Effector memory CD4-positive, alpha-beta T cell (primary cell): ENCODE data around the gene SLC22A23.

Experiments
- DNase-seq, 3 donors: peaks; one replicate each; pipeline ENCODE4 v3.0.0-alpha.2; 2020
- H3K27ac ChIP-seq: 2 replicates; pipeline ENCODE4 v1.7.0; 2013; ENCODE audit warnings: mild to moderate bottlenecking, low read length, moderate library complexity; ENCODE audit not compliant: insufficient read depth, poor library complexity, severe bottlenecking
- H3K27me3 ChIP-seq: replicated peaks from 2 replicates; pipeline ENCODE4 v1.7.0; 2013; ENCODE audit warnings: mild to moderate bottlenecking, low read length; ENCODE audit not compliant: insufficient read depth, control insufficient read depth, poor library complexity, severe bottlenecking
- H3K36me3 ChIP-seq: 2 replicates; pipeline ENCODE4 v1.7.0; 2013; ENCODE audit warnings: mild to moderate bottlenecking, low read length, moderate library complexity; ENCODE audit not compliant: control insufficient read depth, insufficient read depth
- H3K4me1 ChIP-seq: 2 replicates; pipeline ENCODE4 v1.7.0; 2013; ENCODE audit warnings: low read length, mild to moderate bottlenecking; ENCODE audit not compliant: control insufficient read depth, insufficient read depth, poor library complexity, severe bottlenecking
- H3K4me3 ChIP-seq: 2 replicates; pipeline ENCODE4 v1.7.0; 2013; ENCODE audit warnings: low read length, low read depth, mild to moderate bottlenecking; ENCODE audit not compliant: insufficient read depth, poor library complexity, severe bottlenecking
- H3K9me3 ChIP-seq: 2 replicates; pipeline ENCODE4 v1.7.0; 2013; ENCODE audit warnings: mild to moderate bottlenecking, low read length, moderate library complexity; ENCODE audit not compliant: control insufficient read depth

The SLC22A23 gene

GRCh38 chr6:3371222-3371949 lies 85.5 kb downstream of the SLC22A23 start:
- Histone ChIP-seq H3K9me3 (no peaks in the 10 kb centered on the region), H3K4me1 (peaks cover 19% of the 10 kb centered on the region), H3K27me3 (no peaks in the 10 kb centered on the region), H3K27ac (peak overlapping the region; percentile 57), H3K36me3 (no peaks in the 10 kb centered on the region), H3K4me3 (no peak overlapping the region)
- no peak for DNase-seq

DNA sequence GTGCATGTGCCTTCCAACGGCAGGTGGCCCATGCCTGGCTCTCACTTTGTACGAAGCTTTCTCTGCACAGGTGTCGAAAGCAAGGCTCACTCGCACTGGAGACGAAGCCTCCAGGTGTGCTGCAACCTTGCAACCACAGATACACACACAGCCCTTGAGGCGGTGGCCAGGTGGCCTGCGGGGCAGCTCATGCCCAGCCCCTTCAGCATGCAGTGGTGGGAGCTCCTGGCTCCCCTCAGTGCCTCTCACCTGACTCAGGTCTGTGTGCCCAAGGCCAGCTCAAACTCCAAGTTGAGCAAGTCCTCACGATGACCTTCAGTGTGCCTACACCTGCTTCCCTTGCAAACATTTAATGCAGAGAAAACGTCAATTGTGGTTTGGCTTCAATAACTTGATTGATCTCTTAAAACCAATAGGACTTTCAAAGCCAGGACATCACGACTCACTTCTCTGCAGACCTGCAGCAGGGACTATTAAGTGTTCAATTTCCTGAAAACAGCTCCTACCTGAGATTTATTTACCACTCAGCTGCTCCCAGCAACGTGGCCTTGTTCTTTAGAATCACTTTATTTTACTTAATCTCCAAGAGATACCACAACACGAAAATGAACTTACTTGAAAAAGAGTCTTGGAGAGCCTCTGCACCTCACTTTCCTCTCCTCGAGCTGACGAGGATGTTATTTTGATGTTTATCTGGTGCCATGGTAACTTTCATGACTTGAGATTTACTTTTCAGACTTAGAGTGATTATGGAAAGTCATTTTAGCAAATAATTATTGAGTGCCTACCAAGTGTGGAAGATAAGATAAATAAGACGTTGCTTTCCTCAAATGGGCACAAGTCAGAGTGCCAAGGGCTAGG lies 86.3 kb downstream of the SLC22A23 start:
- peak in 1 of 3 donors; percentile 17 for DNase-seq
- no peaks in the 10 kb centered on the region for H3K27me3 ChIP-seq
- H3K9me3 ChIP-seq: no peaks in the 10 kb centered on the region
- H3K36me3 ChIP-seq: no peaks in the 10 kb centered on the region
- peak overlapping the region; percentile 57 for H3K27ac ChIP-seq
- H3K4me3 ChIP-seq: no peak overlapping the region
- H3K4me1 ChIP-seq: peaks cover 19% of the 10 kb centered on the region

DNA sequence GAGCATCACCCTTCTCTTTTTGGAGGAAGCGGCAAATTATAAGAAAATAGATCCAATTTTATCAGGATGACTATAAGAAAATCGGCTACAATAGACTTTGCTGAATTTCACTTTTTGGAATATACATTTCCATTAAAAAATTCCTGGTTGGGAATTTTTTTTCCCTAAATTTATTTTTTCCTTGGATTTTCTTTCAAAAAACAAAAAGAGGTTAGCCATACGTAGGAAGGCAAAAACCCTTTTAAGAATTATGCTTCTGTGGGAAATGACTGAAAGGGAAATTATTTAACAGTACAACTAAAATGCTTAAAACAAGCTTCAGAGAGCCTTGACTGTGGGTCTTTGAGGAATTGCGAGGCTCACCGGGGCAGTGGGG lies 86.9 kb downstream of the SLC22A23 start:
- Histone ChIP-seq H3K4me1 (peaks cover 19% of the 10 kb centered on the region), H3K9me3 (no peaks in the 10 kb centered on the region), H3K27ac (peak overlapping the region; percentile 57), H3K36me3 (no peaks in the 10 kb centered on the region), H3K4me3 (no peak overlapping the region), H3K27me3 (no peaks in the 10 kb centered on the region)
- DNase-seq: no peak

DNA sequence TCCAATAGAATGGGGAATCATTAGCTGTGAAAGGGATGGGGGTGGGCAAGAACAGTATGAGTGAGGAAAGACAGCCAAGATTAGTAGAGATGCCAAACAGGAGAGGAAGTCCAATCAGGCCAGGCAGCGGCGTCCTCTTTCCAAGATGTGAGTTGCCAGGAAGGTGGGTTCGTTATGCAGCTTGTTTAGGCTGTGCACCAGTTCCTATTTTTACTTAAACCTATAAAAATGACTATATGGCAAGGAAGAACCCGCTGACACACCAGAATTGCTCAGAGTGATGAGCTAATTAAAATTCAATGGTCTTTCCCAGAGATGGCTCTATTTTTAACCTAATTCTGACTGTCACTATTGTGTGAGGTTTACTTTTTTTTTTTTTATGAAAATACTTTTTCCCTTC lies 88.2 kb downstream of the SLC22A23 start:
- Histone ChIP-seq H3K4me3 (no peak overlapping the region), H3K27ac (no peak overlapping the region), H3K27me3 (no peaks in the 10 kb centered on the region), H3K4me1 (peaks cover 19% of the 10 kb centered on the region), H3K9me3 (no peaks in the 10 kb centered on the region), H3K36me3 (no peaks in the 10 kb centered on the region)
- no peak for DNase-seq

GRCh38 chr6:3367630-3368029 lies 89.2 kb downstream of the SLC22A23 start:
- no peak for DNase-seq
- peaks cover 19% of the 10 kb centered on the region for H3K4me1 ChIP-seq
- H3K36me3 ChIP-seq: no peaks in the 10 kb centered on the region
- no peak overlapping the region for H3K27ac ChIP-seq
- no peaks in the 10 kb centered on the region for H3K9me3 ChIP-seq
- no peak overlapping the region for H3K4me3 ChIP-seq
- no peaks in the 10 kb centered on the region for H3K27me3 ChIP-seq

GRCh38 chr6:3366596-3367413 lies 90.0 kb downstream of the SLC22A23 start:
- Histone ChIP-seq H3K36me3 (no peaks in the 10 kb centered on the region), H3K4me3 (no peak overlapping the region), H3K27me3 (no peaks in the 10 kb centered on the region), H3K27ac (no peak overlapping the region), H3K4me1 (peaks cover 15% of the 10 kb centered on the region), H3K9me3 (no peaks in the 10 kb centered on the region)
- DNase-seq: no peak

- Histone ChIP-seq H3K4me3 (no peak overlapping the region), H3K4me1 (no peaks in the 10 kb centered on the region), H3K27ac (no peak overlapping the region), H3K36me3 (no peaks in the 10 kb centered on the region), H3K9me3 (no peaks in the 10 kb centered on the region), H3K27me3 (no peaks in the 10 kb centered on the region)
- no peak for DNase-seq
These were observed 92.5 kb downstream of the SLC22A23 start for GRCh38 chr6:3364391-3364790.

GRCh38 chr6:3363296-3364025 lies 93.4 kb downstream of the SLC22A23 start:
- no peak for DNase-seq
- Histone ChIP-seq H3K4me3 (no peak overlapping the region), H3K27ac (no peak overlapping the region), H3K9me3 (no peaks in the 10 kb centered on the region), H3K36me3 (no peaks in the 10 kb centered on the region), H3K27me3 (no peaks in the 10 kb centered on the region), H3K4me1 (no peaks in the 10 kb centered on the region)

- peaks cover 3% of the 10 kb centered on the region for H3K4me1 ChIP-seq
- DNase-seq: no peak
- H3K36me3 ChIP-seq: no peaks in the 10 kb centered on the region
- H3K9me3 ChIP-seq: no peaks in the 10 kb centered on the region
- no peak overlapping the region for H3K4me3 ChIP-seq
- H3K27ac ChIP-seq: no peak overlapping the region
- no peaks in the 10 kb centered on the region for H3K27me3 ChIP-seq
These were observed 95.4 kb downstream of the SLC22A23 start for GRCh38 chr6:3361312-3362037.
